Nephron progenitor cell (in vitro differentiated cells): ENCODE data around the gene PKD1L1.
"Not testable (repeated sequence)": the region's sequence is repeated elsewhere in the genome, so short reads cannot be mapped to it uniquely, and the experiment has no call there.

Experiments
- DNase-seq: peaks from one replicate; pipeline ENCODE4 v3.0.0; 2021
- H3K27ac Mint-ChIP-seq: 2 replicates; pipeline ENCODE4 v1.8.0; 2021; ENCODE audit warnings: mild to moderate bottlenecking, moderate library complexity, mixed read lengths
- H3K27me3 Mint-ChIP-seq: 2 replicates; pipeline ENCODE4 v1.8.0; 2021; ENCODE audit warnings: mild to moderate bottlenecking, low read depth, mixed read lengths; ENCODE audit not compliant: poor library complexity
- H3K36me3 Mint-ChIP-seq: 2 replicates; pipeline ENCODE4 v1.8.0; 2021; ENCODE audit warnings: low read depth, mixed read lengths
- H3K4me1 Mint-ChIP-seq: 2 replicates; pipeline ENCODE4 v1.8.0; 2021; ENCODE audit warnings: mixed read lengths
- H3K4me3 Mint-ChIP-seq: 2 replicates; pipeline ENCODE4 v1.8.0; 2021; ENCODE audit warnings: mild to moderate bottlenecking, moderate library complexity, mixed read lengths
- H3K9me3 Mint-ChIP-seq: 2 replicates; pipeline ENCODE4 v1.8.0; 2021; ENCODE audit warnings: mild to moderate bottlenecking, moderate library complexity, mixed read lengths
- CTCF ChIP-seq: fragments of 200-600 bp; sonication (generic); IDR thresholded peaks from 2 replicates; pipeline ENCODE4 v1.5.0; 2021; ENCODE audit warnings: antibody characterized with exemption

Gene PKD1L1

GRCh38 chr7:47988496-47989386, 40.5 kb upstream of the PKD1L1 start:
- Mint-ChIP-seq H3K9me3 (no peaks in the 10 kb centered on the region), H3K27me3 (peaks cover 6% of the 10 kb centered on the region), H3K4me3 (no peak overlapping the region), H3K4me1 (peaks cover 40% of the 10 kb centered on the region), H3K27ac (peak overlapping the region; percentile 9), H3K36me3 (no peaks in the 10 kb centered on the region)
- peak; percentile 34 for TF ChIP-seq CTCF
- no peak for DNase-seq

- peaks cover 7% of the 10 kb centered on the region for H3K9me3 Mint-ChIP-seq
- DNase-seq = no peak
- no peak overlapping the region for H3K4me3 Mint-ChIP-seq
- H3K36me3 Mint-ChIP-seq = peaks cover 9% of the 10 kb centered on the region
- H3K27me3 Mint-ChIP-seq = peaks cover 3% of the 10 kb centered on the region
- peaks cover 25% of the 10 kb centered on the region for H3K4me1 Mint-ChIP-seq
- no peak overlapping the region for H3K27ac Mint-ChIP-seq
- TF ChIP-seq CTCF = no peak
Observed at GRCh38 chr7:47982610-47983009, 34.3 kb upstream of the PKD1L1 start.

GRCh38 chr7:47980648-47981047, 32.4 kb upstream of the PKD1L1 start:
- H3K4me3 Mint-ChIP-seq, DNase-seq, H3K27me3 Mint-ChIP-seq, H3K9me3 Mint-ChIP-seq, H3K27ac Mint-ChIP-seq: not testable (repeated sequence)
- Mint-ChIP-seq H3K4me1 (peaks cover 34% of the 10 kb centered on the region), H3K36me3 (peaks cover 29% of the 10 kb centered on the region)

GRCh38 chr7:47979832-47980181, 31.5 kb upstream of the PKD1L1 start:
- Mint-ChIP-seq H3K4me1 (peaks cover 34% of the 10 kb centered on the region), H3K27ac (peak overlapping the region; percentile 99), H3K36me3 (peaks cover 35% of the 10 kb centered on the region), H3K9me3 (peaks cover 7% of the 10 kb centered on the region), H3K4me3 (peak overlapping the region; percentile 93), H3K27me3 (no peaks in the 10 kb centered on the region)
- no peak for DNase-seq
- no peak for TF ChIP-seq CTCF

- H3K4me3 Mint-ChIP-seq = peak within 1 kb of the TSS; percentile 93
- TF ChIP-seq CTCF = no peak
- peaks cover 7% of the 10 kb centered on the region for H3K9me3 Mint-ChIP-seq
- H3K27me3 Mint-ChIP-seq = no peaks in the 10 kb centered on the region
- DNase-seq = peak; percentile 93
- peaks cover 34% of the 10 kb centered on the region for H3K4me1 Mint-ChIP-seq
- H3K27ac Mint-ChIP-seq = peak within 1 kb of the TSS; percentile 99
- H3K36me3 Mint-ChIP-seq = peaks cover 40% of the 10 kb centered on the region
Observed at GRCh38 chr7:47979145-47979831, 31.0 kb upstream of the PKD1L1 start, which contains the start of gene HUS1. Gene HUS1, minus strand, starts transcription at chr7:47979615. Its CDS starts 96 bp downstream, at chr7:47979519.

- no peak for TF ChIP-seq CTCF
- no peak for DNase-seq
- peaks cover 45% of the 10 kb centered on the region for H3K36me3 Mint-ChIP-seq
- peak overlapping the region; percentile 93 for H3K4me3 Mint-ChIP-seq
- no peaks in the 10 kb centered on the region for H3K27me3 Mint-ChIP-seq
- H3K4me1 Mint-ChIP-seq = peaks cover 34% of the 10 kb centered on the region
- peaks cover 7% of the 10 kb centered on the region for H3K9me3 Mint-ChIP-seq
- H3K27ac Mint-ChIP-seq = peak overlapping the region; percentile 99
Observed at GRCh38 chr7:47978790-47979144, 30.5 kb upstream of the PKD1L1 start.
